Natural killer cell (primary cell): Measurements from ENCODE around the gene SULT1A2. TPM values are rescaled to one million over a fixed set of nuclear protein-coding genes. Genes with fewer than 3 reads are reported as not detected.
A peak's percentile ranks its signal among the peaks of the same experiment; 100 is the strongest.
"Not testable (repeated sequence)": the region's sequence is repeated elsewhere in the genome, so short reads cannot be mapped to it uniquely, and the experiment has no call there.

Experiments used
- ATAC-seq, 3 donors: fragments of 150-1000 bp in 2 of 3; fragments of 200-7000 bp in 1 of 3; cut with Tn5 transposase; 1 replicate in 1 of 3; 2 replicates in 2 of 3; pipeline ENCODE4 v1.10.0; 2021; ENCODE audit warnings: mild to moderate bottlenecking in 2 of 3, moderate library complexity in 2 of 3
- DNase-seq, 2 donors: peaks; one replicate each; pipeline versions ENCODE4 v3.0.0 to v3.0.0-alpha.2; 2013 to 2021; ENCODE audit warnings: mixed read lengths in 1 of 2
- H3K27ac ChIP-seq: one replicate; pipeline ENCODE4 v1.5.1; 2013; ENCODE audit warnings: mild to moderate bottlenecking, low read length
- H3K27me3 ChIP-seq: one replicate; pipeline ENCODE4 v1.6.1; 2013; ENCODE audit warnings: low read length; ENCODE audit not compliant: control insufficient read depth, insufficient read depth
- H3K36me3 ChIP-seq: one replicate; pipeline ENCODE4 v1.6.1; 2013; ENCODE audit warnings: low read length; ENCODE audit not compliant: control insufficient read depth, insufficient read depth
- H3K4me1 ChIP-seq: one replicate; pipeline ENCODE4 v1.6.1; 2013; ENCODE audit warnings: low read length; ENCODE audit not compliant: control insufficient read depth, insufficient read depth
- H3K4me3 ChIP-seq: one replicate; pipeline ENCODE4 v1.5.1; 2013; ENCODE audit warnings: low read length
- H3K9me3 ChIP-seq: one replicate; pipeline ENCODE4 v1.6.1; 2013; ENCODE audit warnings: low read length; ENCODE audit not compliant: control insufficient read depth, insufficient read depth
- H3K27ac Mint-ChIP-seq, 2 donors: one replicate each; pipeline ENCODE4 v1.8.0; 2022; ENCODE audit warnings: mild to moderate bottlenecking in 2 of 2, mixed read lengths in 2 of 2, moderate library complexity in 1 of 2
- H3K27me3 Mint-ChIP-seq, 2 donors: one replicate each; pipeline ENCODE4 v1.8.0; 2022; ENCODE audit warnings: low read depth in 2 of 2, mixed read lengths in 2 of 2
- H3K36me3 Mint-ChIP-seq: one replicate; pipeline ENCODE4 v1.8.0; 2022; ENCODE audit warnings: mixed read lengths
- H3K4me1 Mint-ChIP-seq, 2 donors: one replicate each; pipeline ENCODE4 v1.8.0; 2022; ENCODE audit warnings: mixed read lengths in 2 of 2
- H3K4me3 Mint-ChIP-seq: one replicate; pipeline ENCODE4 v1.8.0; 2022; ENCODE audit warnings: mild to moderate bottlenecking, moderate library complexity, mixed read lengths
- H3K9me3 Mint-ChIP-seq, 2 donors: one replicate each; pipeline ENCODE4 v1.8.0; 2022; ENCODE audit warnings: mixed read lengths in 2 of 2
- WGBS: methylation state at CpG from one replicate; pipeline ENCODE4 v1.1.7; 2013; ENCODE audit warnings: missing lambda C conversion rate; ENCODE audit not compliant: insufficient coverage; 5-methylcytosine and 5-hydroxymethylcytosine counted together
- intact Hi-C: fragments of 100-400 bp; cut with micrococcal nuclease; formaldehyde crosslinking; loops from one replicate; pipeline ENCODE4 v1.14.2; 2022
- total RNA-seq, 4 donors: library from RNA; stranded (reverse); fragments of 120-200 nt in 1 of 4; gene quantifications; one replicate each; pipeline versions ENCODE4 v1.2.3 to v1.2.4, GENCODE V29; 2013 to 2022
- TF ChIP-seq, protein P1 (sequence below): fragments of 200-600 bp; IDR thresholded peaks from one replicate; pipeline ENCODE4 v1.8.0; 2022; ENCODE audit warnings: antibody characterized with exemption

SULT1A2 gene
- total RNA-seq, 3 donors from 2014 or later (not counting 1 experiment from before 2014, with no cell fraction given), result 0.40 TPM; not detected in 2

- H3K4me1 Mint-ChIP-seq, result peaks cover 19 to 30% of the 10 kb centered on the region in 2 donors
- H3K27me3 ChIP-seq, H3K27me3 Mint-ChIP-seq, H3K36me3 Mint-ChIP-seq, H3K27ac ChIP-seq, H3K4me3 Mint-ChIP-seq, H3K36me3 ChIP-seq, H3K9me3 Mint-ChIP-seq, H3K4me3 ChIP-seq, intact Hi-C loops, DNase-seq, H3K9me3 ChIP-seq, H3K27ac Mint-ChIP-seq: not testable (repeated sequence)
- WGBS, result no CpG with 5 or more reads among the region's 17 CpGs
- peak; percentile 77 to 97 (median 96) for ATAC-seq
- H3K4me1 ChIP-seq, result peaks cover 14% of the 10 kb centered on the region
These were observed 15.8 kb upstream of the SULT1A2 start for GRCh38 chr16:28612359-28613280.

DNA sequence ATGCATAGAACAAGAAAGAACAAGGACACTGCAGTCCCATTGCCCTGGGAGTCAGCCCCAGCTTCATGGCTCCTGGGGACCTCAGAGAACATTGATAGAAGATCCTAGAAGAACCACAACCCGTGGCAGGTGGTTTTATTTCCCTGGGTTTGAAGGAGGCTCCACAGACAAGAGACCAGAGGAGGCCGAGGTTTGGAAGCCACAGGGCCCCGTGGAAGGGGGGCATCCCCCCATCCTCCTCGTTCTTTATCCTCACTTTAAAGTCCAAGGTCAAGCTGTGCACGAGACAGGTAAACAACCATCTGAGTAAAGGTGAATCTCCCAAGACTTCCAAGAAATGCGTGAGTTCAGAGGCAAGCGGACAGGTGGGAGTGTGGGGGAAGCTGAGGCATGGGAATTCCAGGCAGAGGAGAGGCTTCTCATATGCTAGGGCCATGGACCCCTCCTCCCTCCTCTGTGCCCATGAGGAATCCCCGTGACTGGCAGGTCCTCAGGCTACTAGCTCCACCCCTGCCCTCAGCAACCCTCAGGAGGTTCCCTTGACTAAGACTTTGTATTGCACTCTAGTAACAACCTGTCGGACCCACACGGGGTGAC is 13.8 kb upstream of the SULT1A2 start:
- Histone ChIP-seq H3K9me3 (no peaks in the 10 kb centered on the region), H3K4me1 (peaks cover 14% of the 10 kb centered on the region), H3K27me3 (no peaks in the 10 kb centered on the region), H3K4me3 (no peak overlapping the region), H3K27ac (no peak overlapping the region), H3K36me3 (no peaks in the 10 kb centered on the region)
- intact Hi-C loops, result no loop called here
- Mint-ChIP-seq H3K9me3 (no peaks in the 10 kb centered on the region), H3K36me3 (no peaks in the 10 kb centered on the region), H3K27ac (peak overlapping the region; percentile 16 to 70), H3K27me3 (no peaks in the 10 kb centered on the region), H3K4me3 (no peak overlapping the region), H3K4me1 (peaks cover 17 to 27% of the 10 kb centered on the region in 2 donors)
- 80% methylated on average over 9 of the region's 10 CpGs for WGBS
- DNase-seq (no peak), ATAC-seq (no peak)
- TF ChIP-seq, protein P1, sequence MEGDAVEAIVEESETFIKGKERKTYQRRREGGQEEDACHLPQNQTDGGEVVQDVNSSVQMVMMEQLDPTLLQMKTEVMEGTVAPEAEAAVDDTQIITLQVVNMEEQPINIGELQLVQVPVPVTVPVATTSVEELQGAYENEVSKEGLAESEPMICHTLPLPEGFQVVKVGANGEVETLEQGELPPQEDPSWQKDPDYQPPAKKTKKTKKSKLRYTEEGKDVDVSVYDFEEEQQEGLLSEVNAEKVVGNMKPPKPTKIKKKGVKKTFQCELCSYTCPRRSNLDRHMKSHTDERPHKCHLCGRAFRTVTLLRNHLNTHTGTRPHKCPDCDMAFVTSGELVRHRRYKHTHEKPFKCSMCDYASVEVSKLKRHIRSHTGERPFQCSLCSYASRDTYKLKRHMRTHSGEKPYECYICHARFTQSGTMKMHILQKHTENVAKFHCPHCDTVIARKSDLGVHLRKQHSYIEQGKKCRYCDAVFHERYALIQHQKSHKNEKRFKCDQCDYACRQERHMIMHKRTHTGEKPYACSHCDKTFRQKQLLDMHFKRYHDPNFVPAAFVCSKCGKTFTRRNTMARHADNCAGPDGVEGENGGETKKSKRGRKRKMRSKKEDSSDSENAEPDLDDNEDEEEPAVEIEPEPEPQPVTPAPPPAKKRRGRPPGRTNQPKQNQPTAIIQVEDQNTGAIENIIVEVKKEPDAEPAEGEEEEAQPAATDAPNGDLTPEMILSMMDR, result no peak

- intact Hi-C loops, result no loop called here
- 62% methylated on average over 10 of the region's 11 CpGs for WGBS
These were observed 13.1 kb upstream of the SULT1A2 start, which contains the start of gene SULT1A1 for GRCh38 chr16:28609631-28610594. TSS of gene SULT1A1 (minus strand) at chr16:28610044. CDS start at chr16:28608855, 1,189 bp downstream.

GRCh38 chr16:28608867-28609596 is 12.2 kb upstream of the SULT1A2 start:
- H3K27me3 Mint-ChIP-seq, H3K27ac ChIP-seq, H3K27me3 ChIP-seq, ATAC-seq, H3K4me3 ChIP-seq, H3K9me3 Mint-ChIP-seq, H3K9me3 ChIP-seq, intact Hi-C loops, H3K36me3 ChIP-seq, DNase-seq, H3K36me3 Mint-ChIP-seq: not testable (repeated sequence)
- WGBS, result 89% methylated on average over 6 of the region's 11 CpGs
- Mint-ChIP-seq H3K4me1 (peaks cover 14 to 24% of the 10 kb centered on the region in 2 donors), H3K4me3 (peak overlapping the region; percentile 9), H3K27ac (peak overlapping the region in 1 of 2 donors; percentile 70)
- H3K4me1 ChIP-seq, result peaks cover 14% of the 10 kb centered on the region

More at GRCh38 chr16:28609631-28610594, 13.1 kb upstream of the SULT1A2 start, which contains the start of gene SULT1A1:
- no peaks in the 10 kb centered on the region for H3K27me3 ChIP-seq
- TF ChIP-seq, protein P1, result no peak
- ATAC-seq (peak in 1 of 3 donors; percentile 29), DNase-seq (no peak)
- no peaks in the 10 kb centered on the region for H3K9me3 Mint-ChIP-seq
- peaks cover 14 to 24% of the 10 kb centered on the region in 2 donors for H3K4me1 Mint-ChIP-seq
- peak within 1 kb of the TSS; percentile 9 for H3K4me3 Mint-ChIP-seq
- no peaks in the 10 kb centered on the region for H3K36me3 ChIP-seq
- H3K4me3 ChIP-seq, result no peak within 1 kb of the TSS
- H3K4me1 ChIP-seq, result peaks cover 14% of the 10 kb centered on the region
- H3K27ac ChIP-seq, result no peak within 1 kb of the TSS
- no peaks in the 10 kb centered on the region for H3K36me3 Mint-ChIP-seq
- peak within 1 kb of the TSS; percentile 16 to 70 for H3K27ac Mint-ChIP-seq
- no peaks in the 10 kb centered on the region for H3K9me3 ChIP-seq
- H3K27me3 Mint-ChIP-seq, result no peaks in the 10 kb centered on the region

DNA sequence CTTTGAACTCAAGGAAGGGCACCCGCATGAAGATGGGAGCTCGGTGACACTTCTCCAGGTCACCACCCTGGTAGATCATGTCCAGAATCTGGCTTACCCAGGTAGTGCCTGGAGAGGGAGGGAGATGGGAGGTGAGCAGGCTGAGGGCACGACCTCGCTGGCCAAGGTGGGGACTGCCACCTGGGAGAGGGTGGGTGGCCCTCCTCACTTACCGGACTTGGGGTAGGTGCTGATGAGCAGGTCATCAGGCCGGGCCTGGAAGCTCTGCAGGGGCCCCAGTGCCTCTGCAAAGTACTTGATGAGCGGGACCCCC is 11.6 kb upstream of the SULT1A2 start:
- 83% methylated on average over 2 of the region's 7 CpGs for WGBS
- Mint-ChIP-seq H3K4me1 (peaks cover 14 to 24% of the 10 kb centered on the region in 2 donors), H3K27ac (peak overlapping the region in 1 of 2 donors; percentile 33)
- ATAC-seq, H3K27me3 ChIP-seq, H3K4me3 ChIP-seq, H3K27me3 Mint-ChIP-seq, DNase-seq, H3K27ac ChIP-seq, H3K4me3 Mint-ChIP-seq, H3K9me3 Mint-ChIP-seq, H3K36me3 ChIP-seq, H3K36me3 Mint-ChIP-seq, intact Hi-C loops, H3K9me3 ChIP-seq: not testable (repeated sequence)
- peaks cover 14% of the 10 kb centered on the region for H3K4me1 ChIP-seq
